Neural crest cell (in vitro differentiated cells): ENCODE measurements around the gene UBL4A. TPM values are rescaled to one million over a fixed set of nuclear protein-coding genes. Genes with fewer than 3 reads are reported as not detected.

Experiments used
- DNase-seq: peaks from one replicate; pipeline ENCODE4 v3.0.0; 2021; ENCODE audit warnings: low read depth, mixed read lengths, low spot score
- H3K27ac Mint-ChIP-seq: one replicate; pipeline ENCODE4 v1.8.0; 2021; ENCODE audit warnings: mild to moderate bottlenecking, mixed read lengths; ENCODE audit not compliant: unreplicated experiment
- H3K27me3 Mint-ChIP-seq: 2 replicates; pipeline ENCODE4 v1.8.0; 2021; ENCODE audit warnings: low read depth, mild to moderate bottlenecking, mixed read lengths
- H3K36me3 Mint-ChIP-seq: 2 replicates; pipeline ENCODE4 v1.8.0; 2021; ENCODE audit warnings: low read depth, mild to moderate bottlenecking, mixed read lengths
- H3K4me1 Mint-ChIP-seq: 2 replicates; pipeline ENCODE4 v1.8.0; 2021; ENCODE audit warnings: mixed read lengths
- H3K4me3 Mint-ChIP-seq: one replicate; pipeline ENCODE4 v1.8.0; 2021; ENCODE audit warnings: mild to moderate bottlenecking, mixed read lengths
- H3K9me3 Mint-ChIP-seq: 2 replicates; pipeline ENCODE4 v1.8.0; 2021; ENCODE audit warnings: mixed read lengths
- total RNA-seq: library from RNA; stranded (reverse); gene quantifications from 2 replicates; pipeline ENCODE4 v1.2.1, GENCODE V29; 2021
- TF ChIP-seq, protein P1 (sequence below): fragments of 200-600 bp; sonication (generic); conservative IDR thresholded peaks from 2 replicates; pipeline ENCODE4 v1.5.0; 2021; ENCODE audit warnings: antibody characterized with exemption, mild to moderate bottlenecking

UBL4A gene
- total RNA-seq, 1 donor from 2014 or later = 39.2 TPM

DNA sequence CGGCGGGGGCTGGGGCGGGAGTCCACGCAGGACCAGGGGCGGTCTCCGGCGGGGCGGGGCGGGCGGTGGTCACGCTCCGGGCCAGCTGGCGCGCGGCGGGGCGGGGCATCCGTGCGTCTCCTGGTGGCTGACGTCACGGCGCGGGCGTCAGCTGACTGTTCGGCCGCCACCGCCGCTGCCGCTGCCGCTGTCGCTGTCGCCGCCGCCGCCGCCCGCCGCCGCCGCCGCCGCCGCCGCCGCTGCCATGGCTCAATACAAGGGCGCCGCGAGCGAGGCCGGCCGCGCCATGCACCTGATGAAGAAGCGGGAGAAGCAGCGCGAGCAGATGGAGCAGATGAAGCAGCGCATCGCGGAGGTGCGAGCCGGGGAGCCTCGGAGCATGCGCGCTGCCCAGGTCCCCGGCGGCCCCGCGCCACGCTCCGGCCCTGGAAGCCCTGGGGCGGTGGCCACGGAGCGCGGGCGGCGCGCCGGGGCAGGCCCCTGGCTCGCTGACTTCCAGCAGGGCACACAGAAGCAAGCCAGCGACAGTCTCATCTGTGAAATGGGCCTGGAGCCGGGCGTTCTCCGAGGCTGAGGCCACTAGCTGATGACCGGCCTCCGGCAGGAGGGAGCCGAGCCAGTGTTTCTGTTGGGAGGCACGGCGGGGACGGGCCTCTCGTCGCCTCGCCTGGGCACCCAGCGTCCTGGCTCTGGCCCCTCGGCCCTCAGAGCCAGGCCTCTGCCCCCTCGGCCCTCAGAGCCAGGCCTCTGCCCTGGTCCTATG lies 42.2 kb downstream of the UBL4A start, which contains the start of gene FAM50A:
Gene FAM50A, plus strand, starts transcription at position 150 of the 763 bp plus-strand sequence. Its CDS starts 95 bp downstream, at position 245.
- Mint-ChIP-seq H3K9me3 (no peaks in the 10 kb centered on the region), H3K36me3 (no peaks in the 10 kb centered on the region), H3K4me3 (peak within 1 kb of the TSS; percentile 83), H3K4me1 (peaks cover 6% of the 10 kb centered on the region), H3K27me3 (no peaks in the 10 kb centered on the region), H3K27ac (peak within 1 kb of the TSS; percentile 78)
- peak; percentile 50 for DNase-seq
- TF ChIP-seq, protein P1, sequence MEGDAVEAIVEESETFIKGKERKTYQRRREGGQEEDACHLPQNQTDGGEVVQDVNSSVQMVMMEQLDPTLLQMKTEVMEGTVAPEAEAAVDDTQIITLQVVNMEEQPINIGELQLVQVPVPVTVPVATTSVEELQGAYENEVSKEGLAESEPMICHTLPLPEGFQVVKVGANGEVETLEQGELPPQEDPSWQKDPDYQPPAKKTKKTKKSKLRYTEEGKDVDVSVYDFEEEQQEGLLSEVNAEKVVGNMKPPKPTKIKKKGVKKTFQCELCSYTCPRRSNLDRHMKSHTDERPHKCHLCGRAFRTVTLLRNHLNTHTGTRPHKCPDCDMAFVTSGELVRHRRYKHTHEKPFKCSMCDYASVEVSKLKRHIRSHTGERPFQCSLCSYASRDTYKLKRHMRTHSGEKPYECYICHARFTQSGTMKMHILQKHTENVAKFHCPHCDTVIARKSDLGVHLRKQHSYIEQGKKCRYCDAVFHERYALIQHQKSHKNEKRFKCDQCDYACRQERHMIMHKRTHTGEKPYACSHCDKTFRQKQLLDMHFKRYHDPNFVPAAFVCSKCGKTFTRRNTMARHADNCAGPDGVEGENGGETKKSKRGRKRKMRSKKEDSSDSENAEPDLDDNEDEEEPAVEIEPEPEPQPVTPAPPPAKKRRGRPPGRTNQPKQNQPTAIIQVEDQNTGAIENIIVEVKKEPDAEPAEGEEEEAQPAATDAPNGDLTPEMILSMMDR = no peak

DNA sequence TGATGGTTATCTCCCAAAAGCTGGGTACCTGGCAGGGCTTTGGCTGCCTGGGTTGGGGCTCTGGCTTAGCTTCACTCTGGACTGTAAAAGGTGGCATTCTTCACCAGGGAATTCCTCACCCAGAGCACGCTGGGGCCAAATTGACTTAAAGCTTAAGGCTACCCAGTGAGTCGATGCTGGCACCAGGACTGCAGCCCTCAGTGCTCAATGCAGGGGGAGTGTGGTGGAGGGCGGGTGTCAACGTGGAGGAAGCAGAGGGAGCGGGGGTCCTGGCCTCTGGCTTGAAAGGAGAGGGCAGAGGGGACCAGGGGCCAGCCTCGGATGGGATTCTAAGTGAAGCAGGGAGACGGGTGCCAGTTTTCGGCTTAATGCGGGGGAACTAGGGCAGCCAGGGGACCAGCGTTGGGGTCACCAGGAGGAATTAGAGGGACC lies 42.9 kb downstream of the UBL4A start:
- TF ChIP-seq, protein P1 = no peak
- no peaks in the 10 kb centered on the region for H3K27me3 Mint-ChIP-seq
- DNase-seq = no peak
- peak overlapping the region; percentile 78 for H3K27ac Mint-ChIP-seq
- H3K36me3 Mint-ChIP-seq = no peaks in the 10 kb centered on the region
- H3K9me3 Mint-ChIP-seq = no peaks in the 10 kb centered on the region
- peaks cover 6% of the 10 kb centered on the region for H3K4me1 Mint-ChIP-seq
- H3K4me3 Mint-ChIP-seq = peak overlapping the region; percentile 83

DNA sequence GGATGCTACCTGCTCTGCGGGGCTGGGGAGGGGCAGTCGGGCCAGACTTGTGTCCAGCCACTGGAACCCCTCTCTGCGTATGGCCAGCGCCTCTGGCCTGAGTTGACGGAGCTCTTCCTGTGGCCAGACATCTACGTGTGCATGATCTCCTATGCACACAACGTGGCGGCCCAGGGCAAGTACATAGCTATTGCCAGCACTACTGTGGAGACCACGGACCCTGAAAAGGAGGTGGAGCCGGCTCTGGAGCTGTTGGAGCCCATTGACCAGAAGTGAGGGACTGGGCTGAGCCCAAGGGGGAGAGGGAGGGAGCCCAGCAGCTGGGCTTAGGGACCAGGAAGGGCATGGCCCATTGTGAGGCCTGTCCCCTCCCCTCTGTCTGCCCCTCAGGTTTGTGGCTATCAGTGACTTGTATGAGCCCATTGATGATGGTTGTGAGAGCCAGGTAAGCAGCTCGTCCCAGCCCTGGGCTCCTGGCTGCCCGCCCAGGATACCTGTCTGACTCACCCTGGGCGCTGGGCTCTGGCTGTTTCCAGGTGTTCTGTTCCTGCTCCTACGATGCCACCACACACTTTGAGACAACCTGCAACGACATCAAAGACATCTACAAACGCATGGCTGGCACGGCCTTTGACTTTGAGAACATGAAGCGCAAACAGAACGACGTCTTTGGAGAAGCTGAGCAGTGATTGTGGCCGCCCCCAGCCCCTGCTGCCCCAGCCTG lies 44.3 kb downstream of the UBL4A start:
- DNase-seq = no peak
- no peaks in the 10 kb centered on the region for H3K27me3 Mint-ChIP-seq
- peak overlapping the region; percentile 83 for H3K4me3 Mint-ChIP-seq
- no peaks in the 10 kb centered on the region for H3K9me3 Mint-ChIP-seq
- TF ChIP-seq, protein P1 = no peak
- H3K4me1 Mint-ChIP-seq = peaks cover 12% of the 10 kb centered on the region
- H3K27ac Mint-ChIP-seq = no peak overlapping the region
- peaks cover 3% of the 10 kb centered on the region for H3K36me3 Mint-ChIP-seq

DNA sequence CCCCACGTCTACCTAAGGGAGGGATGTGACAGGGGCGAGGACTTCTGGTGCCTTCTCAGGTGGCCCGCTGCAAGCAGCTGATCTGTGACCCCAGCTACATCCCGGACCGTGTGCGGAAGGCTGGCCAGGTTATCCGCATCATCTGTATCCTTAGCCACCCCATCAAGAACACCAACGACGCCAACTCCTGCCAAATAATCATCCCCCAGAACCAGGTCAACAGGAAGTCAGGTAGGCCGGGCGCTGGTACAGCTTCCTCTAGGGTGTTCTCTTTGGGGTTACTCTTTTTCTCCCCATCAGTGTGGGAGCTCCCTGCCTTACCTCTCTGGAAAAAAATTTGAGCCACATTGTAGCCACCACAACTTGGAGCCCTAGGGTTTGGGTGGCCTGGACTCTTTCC lies 44.9 kb downstream of the UBL4A start:
- Mint-ChIP-seq H3K4me3 (peak overlapping the region; percentile 83), H3K27ac (no peak overlapping the region)

DNA sequence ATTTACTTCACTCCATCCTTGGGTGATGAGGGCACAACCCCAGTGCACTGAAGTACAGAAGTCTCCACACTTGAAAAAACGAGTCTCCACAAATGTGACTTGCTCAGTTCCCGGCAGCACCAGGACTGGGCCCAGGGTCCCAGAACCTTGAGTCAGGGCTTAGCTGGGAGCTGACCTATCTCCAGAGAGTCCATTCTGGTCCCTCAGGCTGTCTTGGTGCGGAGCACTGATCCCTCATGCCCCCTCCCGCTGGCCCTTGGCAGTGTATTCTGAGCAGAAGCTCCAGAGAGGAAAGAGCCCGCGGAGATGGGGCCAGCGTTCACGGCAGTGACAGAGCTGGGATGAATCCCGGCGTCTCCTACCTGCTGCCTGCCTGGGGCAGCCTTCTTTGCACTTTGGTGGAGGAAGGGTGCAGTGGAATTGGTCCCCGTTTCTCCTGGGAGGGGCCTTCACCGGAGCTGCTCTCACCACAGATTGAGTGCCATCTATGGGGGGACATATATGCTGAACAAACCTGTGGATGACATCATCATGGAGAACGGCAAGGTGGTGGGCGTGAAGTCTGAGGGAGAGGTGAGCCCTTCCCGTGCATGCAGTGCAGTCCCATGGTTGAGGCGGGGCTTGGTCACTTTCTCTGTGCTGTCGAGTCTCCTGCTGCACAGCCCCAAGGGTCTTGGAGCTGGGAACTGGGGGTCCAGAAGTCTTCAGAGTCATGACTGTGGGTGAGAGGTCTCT lies 45.6 kb downstream of the UBL4A start:
- H3K27ac Mint-ChIP-seq = no peak overlapping the region
- H3K4me3 Mint-ChIP-seq = peak overlapping the region; percentile 23
- H3K9me3 Mint-ChIP-seq = no peaks in the 10 kb centered on the region
- TF ChIP-seq, protein P1 = no peak
- H3K27me3 Mint-ChIP-seq = no peaks in the 10 kb centered on the region
- peaks cover 3% of the 10 kb centered on the region for H3K36me3 Mint-ChIP-seq
- peaks cover 18% of the 10 kb centered on the region for H3K4me1 Mint-ChIP-seq
- no peak for DNase-seq

More for the DNA sequence above, 44.9 kb downstream of the UBL4A start:
- Mint-ChIP-seq H3K27me3 (no peaks in the 10 kb centered on the region), H3K36me3 (peaks cover 3% of the 10 kb centered on the region), H3K4me1 (peaks cover 12% of the 10 kb centered on the region), H3K9me3 (no peaks in the 10 kb centered on the region)
- DNase-seq = no peak
- TF ChIP-seq, protein P1 = no peak
